Stomach (tissue), 4 donors: ENCODE results near the gene IFI30.

Source experiments
- CTCF ChIP-seq, 7 experiments: fragments of 450-650 bp in 4 of 7; fragments of 200-600 bp in 3 of 7; sonication (generic) in 3 of 7; IDR thresholded peaks; one replicate each; pipeline ENCODE4 v1.5.1; 2016 to 2019; ENCODE audit warnings: antibody characterized with exemption in 7 of 7, control low read depth in 2 of 7, mild to moderate bottlenecking in 1 of 7
- POLR2A ChIP-seq, 4 donors: fragments of 450-650 bp; IDR thresholded peaks; one replicate each; pipeline ENCODE4 v1.6.1; 2016; ENCODE audit warnings: antibody characterized with exemption in 4 of 4, control low read depth in 2 of 4, mild to moderate bottlenecking in 1 of 4, moderate library complexity in 1 of 4
- POLR2AphosphoS5 ChIP-seq, 3 donors: sonication (generic); formaldehyde crosslinking; IDR thresholded peaks; one replicate each; pipeline ENCODE4 v1.6.1; 2016; ENCODE audit warnings: antibody characterized with exemption in 3 of 3

GRCh38 chr19:18152442-18152816 is 21.2 kb upstream of the IFI30 start:
- TF ChIP-seq POLR2A (IDR thresholded peaks at IDR 0.05) (no peak), CTCF (IDR thresholded peaks at IDR 0.05) (peak in 4 of 7 experiments; percentile 16 to 54 (median 42)), POLR2AphosphoS5 (IDR thresholded peaks at IDR 0.05) (peak in 1 of 3 donors; percentile 72)
